HG03432 (cell line): ENCODE data around the gene ACOT6.
"Not testable (repeated sequence)": the region's sequence is repeated elsewhere in the genome, so short reads cannot be mapped to it uniquely, and the experiment has no call there.

Experiments
- ATAC-seq: cut with Tn5 transposase; IDR thresholded peaks from one replicate; pipeline ENCODE4 v1.9.1; 2021; ENCODE audit warnings: mild to moderate bottlenecking, moderate library complexity; ENCODE audit not compliant: unreplicated experiment

Gene ACOT6

GRCh38 chr14:73644531-73645247 lies 32.4 kb downstream of the ACOT6 start, which contains the start of gene DNAL1:
DNAL1 (plus strand) TSS chr14:73644986; CDS start chr14:73645040, 54 bp downstream.
- peak; percentile 98 for ATAC-seq

- peak; percentile 3 for ATAC-seq
Measured at GRCh38 chr14:73645248-73645610, 32.9 kb downstream of the ACOT6 start.

- no peak for ATAC-seq
Measured at GRCh38 chr14:73651005-73651404, 38.7 kb downstream of the ACOT6 start.

GRCh38 chr14:73655851-73656250 lies 43.5 kb downstream of the ACOT6 start:
- no peak for ATAC-seq

- not testable (repeated sequence) for ATAC-seq
Measured at GRCh38 chr14:73659202-73659601, 46.9 kb downstream of the ACOT6 start.

GRCh38 chr14:73660511-73660910 lies 48.2 kb downstream of the ACOT6 start:
- no peak for ATAC-seq

GRCh38 chr14:73661872-73662271 lies 49.6 kb downstream of the ACOT6 start:
- no peak for ATAC-seq

GRCh38 chr14:73662487-73662943 lies 50.2 kb downstream of the ACOT6 start:
- no peak for ATAC-seq

- no peak for ATAC-seq
Measured at GRCh38 chr14:73663548-73664212, 51.4 kb downstream of the ACOT6 start.

- ATAC-seq, result no peak
Measured at GRCh38 chr14:73665130-73665529, 52.8 kb downstream of the ACOT6 start.

GRCh38 chr14:73666583-73666982 lies 54.3 kb downstream of the ACOT6 start:
- ATAC-seq, result no peak

GRCh38 chr14:73667854-73668253 lies 55.5 kb downstream of the ACOT6 start:
- ATAC-seq, result no peak
